ENCODE results near the gene ADORA2A.

DNA sequence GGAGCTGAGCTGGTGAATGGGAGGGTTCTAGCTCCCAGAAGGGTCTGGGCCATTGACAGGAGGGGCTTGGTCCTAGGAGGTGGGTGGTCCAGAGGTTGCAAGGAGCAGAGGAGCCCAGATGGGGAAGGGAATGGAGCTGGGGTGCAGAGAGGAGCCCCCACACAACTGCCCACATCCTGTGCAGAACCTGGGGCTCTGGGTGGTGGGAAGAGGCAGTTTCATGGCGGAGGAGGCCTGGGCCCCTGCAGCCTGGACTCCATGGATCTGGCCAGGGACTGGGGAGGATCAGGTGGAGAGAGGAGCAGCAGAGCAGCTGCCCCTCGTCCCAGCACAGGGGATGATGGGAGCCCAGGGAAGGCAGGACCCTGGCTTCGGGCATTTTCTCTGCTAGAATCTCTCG lies 963 bp upstream of the ADORA2A start:
- TF ChIP-seq EZH2 (IDR thresholded peaks at IDR 0.05; ENCODE audit: insufficient read depth, poor library complexity, severe bottlenecking) (no peak), EZH2phosphoT487 (IDR thresholded peaks at IDR 0.05; ENCODE audit: insufficient read depth, low read depth) (no peak)
